Measurements from ENCODE around the gene BCKDHB.

The BCKDHB gene

GRCh38 chr6:80165819-80166218 is 59.3 kb downstream of the BCKDHB start:
- H3K27ac ChIP-seq, result no peak overlapping the region
- no peak for TF ChIP-seq ZFX (IDR thresholded peaks at IDR 0.05)
- TF ChIP-seq CTCF (conservative IDR thresholded peaks at IDR 0.05), result no peak

- H3K27ac ChIP-seq, result no peak overlapping the region
- TF ChIP-seq ZFX (IDR thresholded peaks at IDR 0.05) (no peak), CTCF (conservative IDR thresholded peaks at IDR 0.05) (no peak)
These were observed 64.0 kb downstream of the BCKDHB start for GRCh38 chr6:80170433-80170832.

GRCh38 chr6:80173411-80173810 is 66.9 kb downstream of the BCKDHB start:
- no peak for TF ChIP-seq ZFX (IDR thresholded peaks at IDR 0.05)
- no peak for TF ChIP-seq CTCF (conservative IDR thresholded peaks at IDR 0.05)
- no peak overlapping the region for H3K27ac ChIP-seq

- TF ChIP-seq ZFX (IDR thresholded peaks at IDR 0.05) (no peak), CTCF (conservative IDR thresholded peaks at IDR 0.05) (no peak)
- H3K27ac ChIP-seq, result no peak overlapping the region
These were observed 68.6 kb downstream of the BCKDHB start for GRCh38 chr6:80174900-80175572.

- TF ChIP-seq CTCF (conservative IDR thresholded peaks at IDR 0.05) (no peak), ZFX (IDR thresholded peaks at IDR 0.05) (no peak)
- no peak overlapping the region for H3K27ac ChIP-seq
These were observed 73.2 kb downstream of the BCKDHB start for GRCh38 chr6:80179695-80180094.

GRCh38 chr6:80181352-80182081 is 75.0 kb downstream of the BCKDHB start:
- no peak overlapping the region for H3K27ac ChIP-seq
- no peak for TF ChIP-seq CTCF (conservative IDR thresholded peaks at IDR 0.05)
- TF ChIP-seq ZFX (IDR thresholded peaks at IDR 0.05), result no peak

GRCh38 chr6:80182308-80182707 is 75.8 kb downstream of the BCKDHB start:
- TF ChIP-seq ZFX (IDR thresholded peaks at IDR 0.05) (no peak), CTCF (conservative IDR thresholded peaks at IDR 0.05) (no peak)

More at GRCh38 chr6:80182308-80182707, 75.8 kb downstream of the BCKDHB start:
- H3K27ac ChIP-seq, result no peak overlapping the region
